ENCODE data around the gene TOX2.

TOX2 gene

GRCh38 chr20:43941476-43942200, 27.0 kb downstream of the TOX2 start:
- no peak for TF ChIP-seq ZBTB1 (tag by site-specific recombination; IDR thresholded peaks at IDR 0.05)
- TF ChIP-seq RBAK (tag by site-specific recombination; IDR thresholded peaks at IDR 0.05), result no peak
- TF ChIP-seq ZNF624 (tag by site-specific recombination; IDR thresholded peaks at IDR 0.05), result no peak
- TF ChIP-seq ZNF324 (tag by site-specific recombination; IDR thresholded peaks at IDR 0.05), result no peak
- TF ChIP-seq ZNF473 (tag by site-specific recombination; IDR thresholded peaks at IDR 0.05), result no peak
- TF ChIP-seq ZNF112 (tag by site-specific recombination; IDR thresholded peaks at IDR 0.05), result no peak
- no peak for TF ChIP-seq ZNF423 (tag by site-specific recombination; IDR thresholded peaks at IDR 0.05)
- no peak for TF ChIP-seq ZNF776 (tag by site-specific recombination; IDR thresholded peaks at IDR 0.05; ENCODE audit: borderline replicate concordance)
- TF ChIP-seq, protein P1, sequence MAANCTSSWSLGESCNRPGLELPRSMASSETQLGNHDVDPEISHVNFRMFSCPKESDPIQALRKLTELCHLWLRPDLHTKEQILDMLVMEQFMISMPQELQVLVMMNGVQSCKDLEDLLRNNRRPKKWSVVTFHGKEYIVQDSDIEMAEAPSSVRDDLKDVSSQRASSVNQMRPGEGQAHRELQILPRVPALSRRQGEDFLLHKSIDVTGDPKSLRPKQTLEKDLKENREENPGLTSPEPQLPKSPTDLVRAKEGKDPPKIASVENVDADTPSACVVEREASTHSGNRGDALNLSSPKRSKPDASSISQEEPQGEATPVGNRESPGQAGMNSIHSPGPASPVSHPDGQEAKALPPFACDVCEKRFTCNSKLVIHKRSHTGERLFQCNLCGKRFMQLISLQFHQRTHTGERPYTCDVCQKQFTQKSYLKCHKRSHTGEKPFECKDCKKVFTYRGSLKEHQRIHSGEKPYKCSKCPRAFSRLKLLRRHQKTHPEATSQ (tag by site-specific recombination; IDR thresholded peaks at IDR 0.05), result no peak
- no peak for TF ChIP-seq SCRT2 (tag by site-specific recombination; IDR thresholded peaks at IDR 0.05)
- TF ChIP-seq GLI4 (tag by site-specific recombination; IDR thresholded peaks at IDR 0.05), result no peak
- TF ChIP-seq ZNF791 (tag by site-specific recombination; IDR thresholded peaks at IDR 0.05), result no peak
- TF ChIP-seq KLF9 (tag by site-specific recombination; IDR thresholded peaks at IDR 0.05; ENCODE audit: low read depth), result no peak
- TF ChIP-seq ZNF521 (tag by site-specific recombination; IDR thresholded peaks at IDR 0.05), result no peak
- TF ChIP-seq CTCF (tag by site-specific recombination; IDR thresholded peaks at IDR 0.05), result no peak
- no peak for TF ChIP-seq ZNF214 (tag by site-specific recombination; IDR thresholded peaks at IDR 0.05; ENCODE audit: borderline replicate concordance)
- TF ChIP-seq, protein P2, sequence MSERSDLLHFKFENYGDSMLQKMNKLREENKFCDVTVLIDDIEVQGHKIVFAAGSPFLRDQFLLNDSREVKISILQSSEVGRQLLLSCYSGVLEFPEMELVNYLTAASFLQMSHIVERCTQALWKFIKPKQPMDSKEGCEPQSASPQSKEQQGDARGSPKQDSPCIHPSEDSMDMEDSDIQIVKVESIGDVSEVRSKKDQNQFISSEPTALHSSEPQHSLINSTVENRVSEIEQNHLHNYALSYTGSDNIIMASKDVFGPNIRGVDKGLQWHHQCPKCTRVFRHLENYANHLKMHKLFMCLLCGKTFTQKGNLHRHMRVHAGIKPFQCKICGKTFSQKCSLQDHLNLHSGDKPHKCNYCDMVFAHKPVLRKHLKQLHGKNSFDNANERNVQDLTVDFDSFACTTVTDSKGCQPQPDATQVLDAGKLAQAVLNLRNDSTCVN (tag by site-specific recombination; optimal IDR thresholded peaks at IDR 0.05), result no peak
- no peak for TF ChIP-seq ZNF433 (tag by site-specific recombination; IDR thresholded peaks at IDR 0.05; ENCODE audit: low read depth)
- TF ChIP-seq ZNF24 (tag by site-specific recombination; IDR thresholded peaks at IDR 0.05), result no peak
- Histone ChIP-seq H3K36me3 (ENCODE audit: control insufficient read depth in 2 of 2, insufficient read depth in 1 of 2, low read length in 2 of 2) (no peaks in the 10 kb centered on the region), H3K4me1 (ENCODE audit: control insufficient read depth, insufficient read depth, low read length) (peaks cover 4% of the 10 kb centered on the region), H3K9me3 (ENCODE audit: control insufficient read depth, insufficient read depth, low read depth, low read length) (no peaks in the 10 kb centered on the region), H3K27ac (ENCODE audit: extremely low read depth, low read depth, low read length) (no peak overlapping the region), H3K4me3 (ENCODE audit: low read depth, low read length) (no peak overlapping the region)
- ChIA-PET CTCF (interaction anchor here (1.0 kb wide), 1 partner anchor 139 kb away, joined by 3 read pairs; no protein-coding TSS in a partner anchor), POLR2A (interaction anchor here (0.7 kb wide), 1 partner anchor 309 kb away, joined by 5 read pairs; no protein-coding TSS in a partner anchor)

DNA sequence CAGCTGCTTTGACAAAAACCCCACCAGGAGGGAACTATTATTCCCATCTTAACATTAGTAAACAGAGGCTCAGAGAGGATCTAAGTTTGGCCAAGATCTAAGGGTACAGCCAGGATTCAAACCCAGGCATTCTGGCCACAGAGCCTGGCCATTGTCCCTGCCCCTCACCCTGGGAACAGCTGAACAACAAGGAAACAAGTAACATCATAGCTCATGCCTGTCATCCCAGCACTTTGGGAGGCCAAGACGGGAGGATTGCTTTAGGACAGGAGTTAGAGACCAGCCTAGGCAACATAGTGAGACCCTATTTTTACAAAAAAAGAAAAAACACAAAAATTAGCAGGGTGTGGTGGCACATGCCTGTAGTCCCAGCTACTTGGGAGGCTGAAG, 27.5 kb downstream of the TOX2 start:
- peaks cover 4% of the 10 kb centered on the region for H3K4me1 ChIP-seq (ENCODE audit: control insufficient read depth, insufficient read depth, low read length)
- H3K27ac ChIP-seq (ENCODE audit: extremely low read depth, low read depth, low read length), result no peak overlapping the region
- H3K36me3 ChIP-seq (ENCODE audit: control insufficient read depth in 2 of 2, insufficient read depth in 1 of 2, low read length in 2 of 2), result no peaks in the 10 kb centered on the region
- no peaks in the 10 kb centered on the region for H3K9me3 ChIP-seq (ENCODE audit: control insufficient read depth, insufficient read depth, low read depth, low read length)
- POLR2A ChIA-PET, result no interaction called here
- H3K4me3 ChIP-seq (ENCODE audit: low read depth, low read length), result no peak overlapping the region
- CTCF ChIA-PET, result interaction anchor here (1.0 kb wide), 1 partner anchor 138 kb away, joined by 3 read pairs; no protein-coding TSS in a partner anchor
- no peak for TF ChIP-seq HOXD13 (CRISPR knock-in tag; IDR thresholded peaks at IDR 0.05; ENCODE audit: borderline replicate concordance)
- TF ChIP-seq SETDB1 (IDR thresholded peaks at IDR 0.05; ENCODE audit: insufficient read length, low read length), result no peak
- TF ChIP-seq SP7 (tag by site-specific recombination; IDR thresholded peaks at IDR 0.05), result no peak
- no peak for TF ChIP-seq TSHZ1 (tag by site-specific recombination; IDR thresholded peaks at IDR 0.05; ENCODE audit: borderline replicate concordance)
- TF ChIP-seq ZNF473 (tag by site-specific recombination; IDR thresholded peaks at IDR 0.05), result no peak
- no peak for TF ChIP-seq ZNF146 (tag by site-specific recombination; IDR thresholded peaks at IDR 0.05)
- TF ChIP-seq GLIS1 (tag by site-specific recombination; IDR thresholded peaks at IDR 0.05), result no peak
- TF ChIP-seq ZBTB1 (tag by site-specific recombination; IDR thresholded peaks at IDR 0.05), result no peak
- TF ChIP-seq ZBTB17 (tag by site-specific recombination; IDR thresholded peaks at IDR 0.05), result no peak
- TF ChIP-seq, protein P3, sequence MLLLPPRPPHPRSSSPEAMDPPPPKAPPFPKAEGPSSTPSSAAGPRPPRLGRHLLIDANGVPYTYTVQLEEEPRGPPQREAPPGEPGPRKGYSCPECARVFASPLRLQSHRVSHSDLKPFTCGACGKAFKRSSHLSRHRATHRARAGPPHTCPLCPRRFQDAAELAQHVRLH (tag by site-specific recombination; IDR thresholded peaks at IDR 0.05), result no peak
- no peak for TF ChIP-seq KLF10 (tag by site-specific recombination; IDR thresholded peaks at IDR 0.05)
- no peak for TF ChIP-seq ZNF654 (tag by site-specific recombination; IDR thresholded peaks at IDR 0.05; ENCODE audit: low read depth)

All from HEK293 (cell line).